Amniotic stem cell (primary cell): ENCODE results near the gene JRKL.

Experiments
- DNase-seq: peaks from one replicate; lab custom pipeline; 2025; lab: John Stamatoyannopoulos, UW

The JRKL gene

DNA sequence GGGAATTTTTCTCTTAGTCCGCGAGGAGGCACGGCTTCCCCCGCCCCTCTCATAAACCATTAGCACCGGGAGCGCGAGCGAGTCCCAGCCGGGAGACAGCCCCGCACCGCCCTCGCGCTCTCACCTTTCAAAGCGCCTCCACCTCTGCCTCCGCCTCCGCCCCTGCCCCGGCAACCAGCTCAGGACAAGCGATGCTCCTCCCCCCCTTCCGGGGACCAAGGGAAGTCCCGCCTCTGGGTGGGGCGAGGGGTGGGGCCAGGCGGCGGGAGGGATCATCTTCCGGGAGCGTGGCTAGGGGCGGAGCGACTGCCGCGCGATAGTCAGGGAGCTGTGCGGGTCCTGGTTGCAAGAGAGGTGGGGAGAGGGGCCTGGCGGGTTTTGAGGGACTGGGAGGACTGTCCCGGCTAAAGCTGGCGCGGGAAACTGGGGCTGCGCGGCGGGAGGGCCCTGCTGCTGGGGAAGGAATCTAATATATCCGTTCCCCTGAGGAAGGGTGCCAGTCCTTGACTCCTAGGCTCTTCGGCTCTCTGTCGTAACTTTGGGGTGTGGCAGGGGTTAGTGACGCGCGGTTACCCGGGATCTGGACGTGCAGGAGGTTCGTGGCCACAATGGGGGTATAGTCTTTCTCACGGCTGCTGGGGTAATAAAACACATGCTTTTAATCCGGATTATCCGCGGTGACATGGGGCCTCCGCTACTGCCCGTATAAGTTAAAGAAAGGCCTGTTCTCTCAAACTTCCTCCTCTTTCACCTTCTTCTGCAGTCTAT lies at the start of gene JRKL, which contains the start of gene CCDC82:
Gene JRKL (plus strand): TSS at position 294 of the 768 bp plus-strand sequence. CDS start 637 bp downstream, outside the sequence.
Gene CCDC82 (minus strand): TSS at position 193 of the 768 bp plus-strand sequence. CDS start 5,165 bp downstream, outside the sequence.
- DNase-seq, result peak; percentile 85

DNA sequence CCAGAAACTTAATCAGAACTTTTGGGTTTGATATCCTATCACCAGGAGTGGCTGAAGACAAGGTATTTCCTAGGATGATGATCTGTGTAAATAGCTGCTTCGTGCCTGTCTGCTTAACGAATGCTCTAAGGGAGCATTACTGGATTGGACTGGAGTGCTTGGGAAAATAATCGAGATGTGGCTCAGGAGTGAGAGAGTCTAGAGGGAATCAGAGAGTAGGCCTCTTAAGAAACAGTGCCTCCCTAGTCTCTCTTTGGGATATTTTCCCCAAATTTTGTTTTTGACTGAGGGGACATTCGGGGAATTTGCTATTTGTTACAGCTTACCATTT lies 49.3 kb upstream of the JRKL start:
- DNase-seq, result no peak

GRCh38 chr11:96341211-96342013 lies 48.4 kb upstream of the JRKL start:
- DNase-seq, result no peak

DNA sequence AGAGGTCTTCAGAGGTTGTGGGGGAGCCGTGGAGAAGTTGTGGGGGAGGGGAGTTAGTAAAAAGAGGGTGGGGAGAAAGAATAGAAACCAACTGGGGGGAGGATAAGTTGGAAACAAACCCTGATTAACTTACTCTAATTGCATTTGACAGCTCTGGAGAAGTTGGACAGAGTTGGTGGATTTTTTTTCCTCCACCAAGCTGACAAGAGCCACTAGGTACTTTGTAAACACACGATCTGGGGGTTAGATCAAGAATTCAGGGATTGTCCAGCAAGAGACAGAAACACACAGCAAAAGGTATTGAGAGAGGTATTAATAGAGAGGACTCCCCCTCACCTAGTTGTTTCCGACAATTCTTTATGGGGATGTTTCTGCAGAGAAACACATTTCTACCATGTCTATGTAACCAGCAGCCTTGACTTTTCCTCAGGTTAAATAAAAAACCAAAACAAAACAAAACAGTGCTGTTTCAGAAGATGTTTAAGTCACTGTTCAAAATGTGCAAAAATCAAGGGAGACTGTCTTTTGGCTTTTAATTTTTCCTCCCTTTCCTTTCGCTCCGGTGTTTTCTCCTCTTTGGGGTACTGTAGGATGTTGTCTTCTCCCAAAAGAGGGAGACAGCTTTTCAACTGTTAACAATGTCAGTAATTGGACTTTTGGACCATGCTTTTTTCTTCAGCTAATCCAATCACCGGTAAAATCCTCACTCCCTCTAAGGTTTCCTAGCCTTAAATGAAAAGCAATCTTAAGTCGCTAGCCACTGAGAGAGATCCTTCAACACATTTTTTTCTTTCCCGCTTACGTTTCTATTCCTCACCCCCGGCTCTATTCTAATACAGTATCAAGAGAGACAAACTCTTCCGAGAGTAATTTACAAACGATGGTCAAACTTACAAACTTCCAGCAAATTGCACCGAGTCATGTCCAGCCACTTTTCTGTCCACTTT lies 47.5 kb upstream of the JRKL start:
- no peak for DNase-seq

GRCh38 chr11:96342961-96343711 lies 46.7 kb upstream of the JRKL start, which contains the start of gene MAML2:
TSS of gene MAML2 (minus strand) at chr11:96343195. CDS start at chr11:96341895, 1,300 bp downstream.
- peak; percentile 91 for DNase-seq

DNA sequence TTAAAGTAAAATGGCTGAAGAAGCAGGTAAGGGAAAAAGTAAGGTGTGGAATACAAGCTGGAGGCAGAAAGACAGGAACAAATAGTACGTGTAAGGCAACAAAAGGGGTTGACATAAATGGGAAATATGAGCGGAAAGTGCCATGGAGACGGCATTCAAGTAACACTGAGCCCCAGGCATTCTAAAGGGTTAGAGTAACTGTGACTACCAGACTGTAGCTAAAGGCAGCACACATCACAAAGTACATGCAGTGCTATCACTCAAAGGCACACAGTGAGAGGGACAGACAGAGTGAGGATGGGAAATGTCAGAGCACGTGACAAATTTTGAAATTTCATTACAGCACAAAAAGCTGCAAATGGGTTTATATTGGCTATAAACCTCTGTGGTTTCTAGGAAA lies 33.0 kb upstream of the JRKL start:
- no peak for DNase-seq

- no peak for DNase-seq
Measured at GRCh38 chr11:96357794-96358193, 32.0 kb upstream of the JRKL start.

DNA sequence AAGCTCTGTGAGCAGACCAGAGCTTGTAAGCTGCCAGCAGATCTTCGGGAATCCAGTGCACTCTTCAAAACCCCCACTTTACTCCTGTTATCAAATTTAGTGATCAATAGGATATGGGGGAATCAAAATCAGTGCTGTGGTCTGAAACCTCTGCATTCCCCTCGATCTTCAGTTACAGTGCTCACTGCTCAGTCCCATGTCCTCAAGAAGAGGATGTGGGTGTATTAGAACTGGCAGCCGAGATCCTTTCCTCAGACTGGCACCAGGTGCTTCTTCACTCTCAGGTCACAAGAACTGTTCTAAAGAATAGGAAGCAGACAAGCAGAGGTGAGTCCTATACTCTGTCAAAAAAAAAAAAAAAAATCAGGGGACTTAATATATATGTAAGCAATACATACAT lies 31.5 kb upstream of the JRKL start:
- DNase-seq, result no peak

DNA sequence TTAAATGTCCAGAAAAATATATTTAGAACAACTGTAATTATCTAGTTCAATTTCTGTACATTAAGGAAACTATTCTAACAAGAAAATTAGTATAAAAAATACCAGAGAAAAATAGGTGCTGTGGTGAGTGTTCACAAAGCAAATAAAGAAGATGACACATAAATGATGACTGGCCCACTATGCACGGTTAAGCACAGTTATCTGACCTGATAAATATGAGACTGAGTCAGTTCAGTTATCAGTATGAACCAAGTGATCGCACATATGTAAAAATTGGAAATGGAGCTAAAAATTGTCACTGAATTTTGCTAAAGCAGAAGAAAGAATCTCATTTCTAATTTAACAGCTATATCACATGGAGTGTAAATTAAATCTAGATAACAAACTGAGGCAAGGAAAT lies 28.0 kb upstream of the JRKL start:
- DNase-seq, result no peak

GRCh38 chr11:96365493-96365892 lies 24.3 kb upstream of the JRKL start:
- DNase-seq, result no peak

DNA sequence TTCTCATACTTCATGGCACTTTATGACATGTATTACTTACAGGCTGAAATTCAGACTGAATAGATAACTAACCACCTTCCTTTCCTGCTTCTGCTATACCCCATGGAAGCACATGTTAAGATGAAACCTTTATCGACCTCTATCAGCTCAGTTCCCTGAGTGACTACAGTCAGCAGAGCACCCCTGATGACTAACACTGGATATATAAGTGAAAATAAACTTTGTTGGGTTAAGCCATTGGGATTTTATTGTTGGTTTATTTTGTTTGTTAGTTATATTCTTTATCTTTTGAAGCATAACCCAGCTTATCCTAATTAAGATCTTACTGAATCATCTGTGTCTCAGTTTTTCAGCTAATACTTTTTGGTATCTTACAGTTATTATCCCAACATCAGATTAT lies 23.8 kb upstream of the JRKL start:
- no peak for DNase-seq

GRCh38 chr11:96367342-96367741 lies 22.5 kb upstream of the JRKL start:
- DNase-seq, result no peak

GRCh38 chr11:96373826-96374225 lies 16.0 kb upstream of the JRKL start:
- DNase-seq, result no peak

GRCh38 chr11:96376796-96377195 lies 13.0 kb upstream of the JRKL start:
- DNase-seq, result no peak

DNA sequence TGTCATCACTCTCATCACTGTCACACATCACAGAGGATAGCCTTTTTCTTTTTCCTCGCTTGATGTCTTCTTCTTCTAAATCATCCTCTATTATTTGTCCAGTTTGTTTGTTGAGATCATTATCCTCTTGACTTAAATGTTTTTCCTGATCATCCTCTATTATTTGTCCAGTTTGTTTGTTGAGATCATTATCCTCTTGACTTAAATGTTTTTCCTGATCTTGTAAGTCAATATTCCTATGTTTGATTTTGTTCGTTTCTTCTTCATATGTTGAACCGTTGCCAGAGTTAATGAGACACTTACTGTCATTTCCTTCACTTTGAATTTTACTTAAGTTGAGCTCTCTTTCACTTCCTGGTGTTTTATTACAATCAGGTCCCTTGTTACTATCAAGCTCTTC lies 5.7 kb upstream of the JRKL start:
- no peak for DNase-seq

DNA sequence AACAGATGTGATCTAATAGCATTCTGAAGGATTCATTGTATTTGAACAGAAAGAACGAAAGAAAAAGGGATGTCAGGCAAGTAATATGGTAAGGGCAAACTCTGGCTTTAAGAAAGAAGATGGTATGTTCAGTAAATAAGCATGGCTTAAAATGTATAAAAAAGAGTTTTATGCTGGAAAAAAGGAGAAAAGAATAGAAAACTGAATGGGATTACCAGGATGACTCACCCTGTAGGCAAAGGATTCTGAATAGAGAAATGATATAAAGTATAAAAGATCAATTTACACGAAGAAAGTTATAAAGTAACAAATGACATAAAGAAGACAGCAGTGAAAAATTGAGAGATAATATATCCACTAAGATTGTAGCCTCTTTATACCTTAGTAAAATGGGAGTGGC lies 4.6 kb upstream of the JRKL start:
- DNase-seq, result no peak

GRCh38 chr11:96388891-96389719 lies 708 bp upstream of the JRKL start:
- peak; percentile 51 for DNase-seq

GRCh38 chr11:96390488-96390792 lies 627 bp downstream of the JRKL start:
- DNase-seq, result no peak

DNA sequence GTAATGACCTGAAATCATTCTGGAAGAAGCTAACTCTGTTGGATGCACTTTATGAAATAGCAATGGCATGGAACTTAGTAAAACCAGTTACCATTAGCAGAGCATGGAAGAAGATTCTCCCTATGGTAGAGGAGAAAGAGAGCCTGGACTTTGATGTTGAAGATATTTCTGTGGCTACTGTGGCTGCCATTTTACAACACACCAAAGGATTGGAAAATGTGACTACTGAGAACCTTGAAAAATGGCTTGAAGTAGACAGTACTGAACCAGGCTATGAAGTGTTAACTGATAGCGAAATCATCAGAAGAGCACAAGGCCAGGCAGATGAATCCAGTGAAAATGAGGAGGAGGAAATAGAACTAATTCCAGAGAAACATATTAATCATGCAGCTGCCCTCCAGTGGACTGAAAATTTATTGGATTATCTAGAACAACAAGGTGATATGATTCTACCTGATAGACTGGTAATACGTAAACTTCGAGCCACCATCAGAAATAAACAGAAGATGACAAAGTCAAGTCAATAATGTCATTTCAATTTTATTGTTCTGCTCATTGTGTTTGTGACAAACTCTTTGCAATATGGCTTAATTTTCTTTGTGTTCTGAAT lies 2.0 kb downstream of the JRKL start:
- no peak for DNase-seq

- peak; percentile 69 for DNase-seq
Measured at GRCh38 chr11:96393753-96394348, 4.0 kb downstream of the JRKL start.
